Activated naive CD8-positive, alpha-beta T cell treated with anti-CD3 and anti-CD28 coated beads for 36 hours (primary cell): ENCODE data around the gene ADGRF1. TPM values are rescaled to one million over a fixed set of nuclear protein-coding genes. Genes with fewer than 3 reads are reported as not detected.
"Not testable (repeated sequence)": the region's sequence is repeated elsewhere in the genome, so short reads cannot be mapped to it uniquely, and the experiment has no call there.

Source experiments
- DNase-seq: peaks from one replicate; pipeline ENCODE4 v3.0.0; 2021
- H3K27ac Mint-ChIP-seq: one replicate; pipeline ENCODE4 v1.8.0; 2022; ENCODE audit warnings: mild to moderate bottlenecking, moderate library complexity, mixed read lengths
- H3K27me3 Mint-ChIP-seq: one replicate; pipeline ENCODE4 v1.8.0; 2022; ENCODE audit warnings: mild to moderate bottlenecking, mixed read lengths
- H3K36me3 Mint-ChIP-seq: one replicate; pipeline ENCODE4 v1.8.0; 2021; ENCODE audit warnings: mild to moderate bottlenecking, mixed read lengths
- H3K4me1 Mint-ChIP-seq: one replicate; pipeline ENCODE4 v1.8.0; 2021; ENCODE audit warnings: mixed read lengths
- H3K4me3 Mint-ChIP-seq: one replicate; pipeline ENCODE4 v1.8.0; 2022; ENCODE audit warnings: mild to moderate bottlenecking, moderate library complexity, mixed read lengths
- H3K9me3 Mint-ChIP-seq: one replicate; pipeline ENCODE4 v1.8.0; 2022; ENCODE audit warnings: mixed read lengths
- total RNA-seq, 2 experiments: library from RNA; stranded (reverse); gene quantifications; one replicate each; pipeline ENCODE4 v1.2.3, GENCODE V29; 2021

Gene ADGRF1
- total RNA-seq: not detected

DNA sequence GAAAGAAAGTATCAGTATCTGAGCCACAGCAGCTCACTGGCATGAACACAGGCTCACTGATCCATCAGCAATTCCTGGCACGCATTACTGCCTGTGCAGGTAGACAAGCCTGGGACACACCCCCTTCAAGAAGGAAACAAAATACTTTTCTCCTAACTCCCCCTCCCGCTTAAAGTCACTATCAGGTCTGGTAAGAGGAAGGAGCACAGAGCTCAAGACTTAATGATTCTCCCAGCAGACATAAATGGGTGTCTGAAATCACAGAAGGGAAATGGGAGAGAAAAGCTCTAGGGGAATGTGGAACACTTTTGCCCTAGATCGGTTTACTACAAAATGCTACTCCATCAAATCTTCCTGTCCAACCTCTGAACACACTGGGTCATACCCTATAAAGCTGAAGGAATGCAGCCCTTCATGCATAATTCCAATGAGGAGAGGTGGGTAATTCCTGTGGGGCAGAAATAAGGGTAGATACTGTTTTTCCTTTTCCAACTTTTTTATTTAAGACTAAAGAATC, at the start of gene ADGRF1:
ADGRF1 (minus strand) TSS at position 58 of the 517 bp plus-strand sequence. CDS start 13,271 bp downstream, outside the sequence.
- Mint-ChIP-seq H3K36me3 (no peaks in the 10 kb centered on the region), H3K27me3 (peaks cover 24% of the 10 kb centered on the region), H3K27ac (no peak within 1 kb of the TSS), H3K4me1 (no peaks in the 10 kb centered on the region), H3K4me3 (no peak within 1 kb of the TSS), H3K9me3 (no peaks in the 10 kb centered on the region)
- DNase-seq: no peak

DNA sequence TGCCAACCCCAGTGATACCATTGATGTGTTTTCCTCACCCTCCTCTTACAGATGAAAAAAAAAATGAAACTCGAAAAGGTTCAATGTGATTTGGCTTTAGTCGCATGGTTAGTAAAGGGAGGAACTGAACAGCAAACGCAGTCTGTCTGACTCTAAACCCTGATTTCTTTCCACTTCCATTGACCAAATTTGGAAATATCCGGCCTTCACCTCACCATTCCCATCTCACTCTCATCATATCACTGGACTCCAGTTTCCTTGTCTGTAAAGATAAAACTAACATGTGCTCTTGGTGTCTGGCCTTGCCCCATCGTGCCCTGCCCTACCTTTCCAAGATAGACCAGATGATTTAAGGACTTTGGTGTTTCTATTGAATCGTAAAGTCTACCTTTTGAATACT, 48.7 kb upstream of the ADGRF1 start:
- DNase-seq: no peak
- Mint-ChIP-seq H3K27me3 (peaks cover 4% of the 10 kb centered on the region), H3K4me1 (no peaks in the 10 kb centered on the region), H3K9me3 (no peaks in the 10 kb centered on the region), H3K4me3 (no peak overlapping the region), H3K27ac (no peak overlapping the region), H3K36me3 (no peaks in the 10 kb centered on the region)

DNA sequence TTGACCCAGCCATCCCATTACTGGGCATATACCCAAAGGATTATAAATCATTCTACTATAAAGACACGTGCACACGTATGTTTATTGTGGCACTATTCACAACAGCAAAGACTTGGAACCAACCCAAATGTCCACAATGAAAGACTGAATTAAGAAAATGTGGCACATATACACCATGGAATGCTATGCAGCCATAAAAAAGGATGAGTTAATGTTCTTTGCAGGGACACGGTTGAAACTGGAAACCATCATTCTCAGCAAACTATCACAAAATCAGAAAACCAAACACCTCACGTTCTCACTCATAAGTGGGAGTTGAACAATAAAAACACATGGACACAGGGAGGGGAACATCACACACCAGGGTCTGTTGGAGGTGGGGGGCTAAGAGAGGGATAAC, 47.3 kb upstream of the ADGRF1 start:
- not testable (repeated sequence) for H3K27me3 Mint-ChIP-seq, H3K36me3 Mint-ChIP-seq, H3K4me1 Mint-ChIP-seq, H3K4me3 Mint-ChIP-seq, H3K27ac Mint-ChIP-seq, H3K9me3 Mint-ChIP-seq, DNase-seq

DNA sequence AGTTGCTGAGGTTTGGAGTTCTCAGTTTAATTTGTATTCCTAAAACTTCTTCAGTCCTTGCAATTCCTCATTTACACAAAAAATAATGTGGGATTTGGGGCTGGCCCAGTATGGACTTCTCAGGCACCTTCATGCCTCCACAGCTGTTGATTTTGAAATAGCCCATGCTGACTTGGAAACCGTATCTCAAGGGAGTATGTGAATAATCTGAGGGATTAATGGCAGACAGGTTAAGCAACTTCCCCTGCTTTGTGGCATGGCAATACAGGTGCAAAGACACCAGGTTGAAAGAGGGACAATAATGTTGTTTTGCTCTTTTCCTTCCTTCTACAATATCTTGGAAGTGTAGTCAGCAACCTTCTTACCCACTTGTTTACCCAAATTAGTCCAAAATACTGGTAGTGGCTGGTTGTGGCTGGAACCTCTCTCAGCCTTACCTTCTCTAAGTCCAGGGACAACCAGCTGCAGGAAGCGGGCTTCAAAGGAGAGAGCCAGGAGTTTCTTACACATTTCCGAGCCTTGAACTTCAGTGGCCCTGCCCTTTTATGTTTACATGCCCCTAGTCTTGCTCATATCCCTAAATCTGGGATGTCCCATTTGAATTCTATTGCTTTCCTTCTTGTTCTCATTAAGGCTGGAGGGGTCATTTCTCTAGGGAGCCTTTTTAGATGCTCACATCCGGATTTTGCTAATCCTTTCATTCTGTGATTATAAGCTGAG, 44.1 kb upstream of the ADGRF1 start:
- no peak for DNase-seq
- Mint-ChIP-seq H3K27ac (no peak overlapping the region), H3K9me3 (no peaks in the 10 kb centered on the region), H3K4me1 (no peaks in the 10 kb centered on the region), H3K4me3 (no peak overlapping the region), H3K36me3 (no peaks in the 10 kb centered on the region), H3K27me3 (no peaks in the 10 kb centered on the region)

DNA sequence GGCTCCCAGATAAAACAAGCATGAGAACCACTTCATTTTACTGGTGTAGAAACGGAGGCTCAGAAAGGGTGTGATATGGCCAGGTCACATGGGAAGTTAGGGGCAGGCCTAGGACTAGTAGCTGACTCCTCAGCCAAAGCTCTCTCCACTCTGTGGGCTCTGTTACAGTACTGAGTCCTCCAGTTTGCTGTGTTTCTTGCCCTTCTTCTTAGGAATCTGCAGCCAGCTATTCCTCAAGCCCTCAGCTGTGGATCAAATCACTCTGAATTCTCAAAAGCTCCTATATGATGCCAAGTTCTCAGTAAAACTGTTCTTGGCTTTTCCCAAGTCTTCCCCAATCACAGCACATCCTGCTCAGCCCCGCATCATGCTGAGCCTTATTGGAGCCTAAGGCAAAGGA, 42.5 kb upstream of the ADGRF1 start:
- Mint-ChIP-seq H3K4me3 (no peak overlapping the region), H3K27me3 (peaks cover 10% of the 10 kb centered on the region), H3K27ac (no peak overlapping the region), H3K4me1 (no peaks in the 10 kb centered on the region), H3K36me3 (no peaks in the 10 kb centered on the region), H3K9me3 (no peaks in the 10 kb centered on the region)
- DNase-seq: no peak

DNA sequence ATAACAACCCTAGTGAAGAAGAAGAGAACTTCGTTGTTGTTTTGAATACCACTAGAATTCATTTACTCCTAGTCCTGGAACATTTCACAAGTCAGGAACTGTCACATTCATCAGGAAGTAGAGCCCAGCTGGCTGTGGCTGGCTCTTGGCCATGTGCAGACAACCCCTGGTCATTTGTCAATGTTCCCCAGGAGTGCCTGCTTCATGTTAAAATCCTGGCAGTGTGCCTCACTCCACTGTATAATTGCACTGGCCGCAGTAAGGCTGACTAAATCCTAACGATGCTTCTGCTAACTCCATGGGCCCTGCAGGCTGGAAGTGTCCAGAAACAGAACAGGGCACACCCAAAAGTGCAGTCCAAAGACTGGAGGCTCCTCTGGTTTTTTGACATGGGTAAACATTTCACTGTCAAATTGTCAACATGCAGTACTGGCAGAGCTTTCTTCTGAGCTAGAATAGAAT, 41.5 kb upstream of the ADGRF1 start:
- no peak overlapping the region for H3K27ac Mint-ChIP-seq
- DNase-seq: no peak

DNA sequence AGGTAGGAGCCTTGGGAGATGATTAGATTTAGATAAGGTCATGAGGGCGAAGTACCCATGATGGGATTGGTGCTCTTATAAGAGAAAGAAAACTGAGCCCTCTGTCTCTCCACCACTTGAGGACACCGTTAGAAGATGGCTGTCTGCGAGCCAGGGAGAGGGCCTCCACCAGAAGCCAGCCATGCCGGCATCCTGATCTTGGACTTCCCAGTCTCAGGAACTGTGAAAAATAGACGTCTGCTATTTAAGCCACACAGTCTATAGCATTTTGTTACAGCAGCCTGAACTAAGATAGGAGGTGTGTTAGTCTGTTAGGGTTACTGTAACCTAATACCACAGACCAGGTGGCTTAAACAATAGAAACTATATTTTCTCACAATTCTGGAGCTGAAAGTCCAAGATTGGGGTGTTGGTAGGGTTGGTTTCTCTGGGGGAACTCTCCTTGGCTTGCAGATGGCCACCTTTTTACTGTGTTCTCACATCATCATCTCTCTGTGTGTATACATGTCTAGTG, 38.0 kb upstream of the ADGRF1 start:
- Mint-ChIP-seq H3K9me3 (no peaks in the 10 kb centered on the region), H3K27ac (no peak overlapping the region), H3K27me3 (peaks cover 34% of the 10 kb centered on the region), H3K4me3 (no peak overlapping the region), H3K36me3 (no peaks in the 10 kb centered on the region), H3K4me1 (peaks cover 3% of the 10 kb centered on the region)
- no peak for DNase-seq

More for the DNA sequence above, 41.5 kb upstream of the ADGRF1 start:
- peaks cover 14% of the 10 kb centered on the region for H3K27me3 Mint-ChIP-seq
- H3K36me3 Mint-ChIP-seq: no peaks in the 10 kb centered on the region
- no peaks in the 10 kb centered on the region for H3K9me3 Mint-ChIP-seq
- H3K4me1 Mint-ChIP-seq: no peaks in the 10 kb centered on the region
- no peak overlapping the region for H3K4me3 Mint-ChIP-seq

DNA sequence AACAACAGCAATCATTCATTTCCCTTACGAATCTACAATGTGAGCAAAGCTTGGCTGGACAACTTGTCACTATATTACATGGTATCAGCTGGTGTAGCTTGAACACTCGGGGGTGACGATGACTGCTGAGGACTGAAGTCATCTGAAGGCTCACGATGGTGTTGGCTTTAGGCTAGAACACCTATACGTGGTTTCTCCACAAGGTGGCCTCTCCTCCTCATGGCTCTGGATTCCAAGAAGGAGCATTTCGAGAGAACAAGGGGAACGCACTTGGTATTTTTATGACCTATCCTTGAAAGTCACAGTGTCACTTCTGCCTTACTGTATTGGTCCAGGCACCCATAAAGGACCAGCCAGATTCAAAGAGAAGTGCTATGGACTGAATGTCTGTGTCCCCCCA, 37.5 kb upstream of the ADGRF1 start:
- no peak overlapping the region for H3K4me3 Mint-ChIP-seq
- no peak overlapping the region for H3K27ac Mint-ChIP-seq
- no peaks in the 10 kb centered on the region for H3K9me3 Mint-ChIP-seq
- no peak for DNase-seq
- H3K4me1 Mint-ChIP-seq: peaks cover 3% of the 10 kb centered on the region
- H3K36me3 Mint-ChIP-seq: no peaks in the 10 kb centered on the region
- H3K27me3 Mint-ChIP-seq: peaks cover 34% of the 10 kb centered on the region

DNA sequence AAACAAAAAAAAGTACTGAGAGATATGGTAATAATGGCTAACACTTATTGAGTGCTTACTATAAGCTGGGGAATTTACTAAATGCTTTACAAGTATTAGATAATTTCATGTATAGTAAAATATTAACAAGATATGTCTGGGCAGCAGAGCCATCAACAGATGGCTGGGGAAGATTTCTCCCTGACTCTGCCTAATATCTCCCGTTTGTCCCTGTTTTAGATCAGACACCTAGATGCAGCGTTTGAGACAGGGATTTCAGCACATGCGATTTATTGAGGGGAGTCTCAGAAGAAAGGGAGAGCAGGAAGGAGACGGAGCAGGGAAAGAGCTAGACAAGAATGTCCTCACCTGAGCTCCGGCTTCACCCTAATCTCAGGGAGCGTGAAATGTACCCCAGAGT, 36.9 kb upstream of the ADGRF1 start:
- H3K4me1 Mint-ChIP-seq: peaks cover 3% of the 10 kb centered on the region
- DNase-seq: no peak
- no peak overlapping the region for H3K27ac Mint-ChIP-seq
- H3K27me3 Mint-ChIP-seq: peaks cover 34% of the 10 kb centered on the region
- no peaks in the 10 kb centered on the region for H3K36me3 Mint-ChIP-seq
- no peak overlapping the region for H3K4me3 Mint-ChIP-seq
- no peaks in the 10 kb centered on the region for H3K9me3 Mint-ChIP-seq

DNA sequence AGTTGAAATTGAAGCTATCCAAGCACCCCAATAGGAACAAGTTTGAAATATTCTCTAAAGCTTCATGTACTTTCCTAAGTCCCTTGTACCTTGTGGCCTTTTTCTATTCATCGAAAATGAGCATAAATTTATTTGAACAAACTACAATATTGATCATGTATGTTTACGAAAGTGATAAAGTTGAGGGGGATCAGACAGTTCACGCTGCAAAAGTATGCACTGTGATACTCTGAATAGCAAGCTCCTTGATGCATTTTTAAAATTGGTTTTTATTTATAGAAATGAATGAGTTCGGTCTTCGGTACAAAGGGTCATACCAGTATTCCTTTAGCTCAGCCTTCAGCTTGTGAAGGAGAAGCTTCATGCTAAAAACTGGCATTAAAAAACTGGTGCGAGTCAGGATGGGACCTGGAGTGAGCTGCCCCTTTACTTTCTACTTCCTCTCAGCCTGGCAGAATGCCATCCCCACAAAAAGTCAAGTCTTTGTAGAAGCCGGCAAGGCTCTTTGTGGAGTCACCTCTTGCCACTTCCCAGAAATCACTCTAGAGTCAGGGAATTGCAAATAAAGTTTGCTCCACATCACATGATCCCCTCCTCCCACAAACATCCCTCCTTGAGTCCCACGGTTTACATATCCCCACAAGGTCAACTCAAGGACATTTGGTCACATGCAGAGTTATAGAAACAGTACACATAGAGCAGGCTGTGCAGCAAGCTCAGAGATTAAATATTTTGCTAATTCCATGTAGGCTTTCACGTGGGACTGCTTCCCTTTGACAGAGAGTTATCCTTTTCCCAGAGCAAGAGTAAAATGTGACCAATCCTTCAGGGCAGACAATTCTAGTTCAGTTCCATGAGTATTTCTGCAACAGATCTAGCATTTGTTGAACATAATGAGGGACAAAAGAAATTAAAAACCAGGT, 34.6 kb upstream of the ADGRF1 start:
- no peak overlapping the region for H3K27ac Mint-ChIP-seq
- no peak overlapping the region for H3K4me3 Mint-ChIP-seq
- no peaks in the 10 kb centered on the region for H3K36me3 Mint-ChIP-seq
- no peaks in the 10 kb centered on the region for H3K9me3 Mint-ChIP-seq
- no peak for DNase-seq
- H3K4me1 Mint-ChIP-seq: peaks cover 3% of the 10 kb centered on the region
- peaks cover 34% of the 10 kb centered on the region for H3K27me3 Mint-ChIP-seq

DNA sequence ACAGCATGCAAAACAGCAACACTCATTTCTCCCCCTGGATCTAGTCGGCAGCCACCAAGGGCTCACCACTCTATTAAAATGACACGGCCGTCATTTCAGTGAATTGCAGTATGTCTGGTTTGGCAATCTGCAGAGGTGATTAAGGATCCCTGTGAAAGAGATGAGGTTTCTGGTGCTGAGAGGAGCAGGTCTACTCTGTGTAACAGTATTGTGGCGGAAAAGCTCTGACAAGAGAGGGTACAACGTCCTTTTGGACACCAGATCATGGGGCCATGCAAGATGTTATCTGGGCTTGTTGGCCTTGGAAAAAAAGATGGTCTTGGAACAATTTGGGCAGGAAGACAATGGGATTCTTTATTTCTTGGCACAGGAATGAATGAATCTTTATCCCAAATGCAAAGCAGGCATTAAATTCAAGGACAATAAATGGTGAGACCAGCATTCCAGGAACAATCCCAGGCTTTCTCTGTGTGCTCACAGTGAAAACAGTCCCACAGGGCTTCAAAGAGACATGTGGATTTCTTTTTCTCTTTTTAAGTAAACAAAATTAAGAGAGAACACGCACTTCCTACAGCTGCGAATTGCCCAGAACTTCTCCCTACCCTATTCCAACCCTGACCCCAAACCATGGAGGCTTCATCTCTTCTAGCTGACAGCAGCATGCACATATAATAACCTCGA, 33.7 kb upstream of the ADGRF1 start:
- Mint-ChIP-seq H3K27me3 (peaks cover 33% of the 10 kb centered on the region), H3K4me3 (no peak overlapping the region), H3K36me3 (no peaks in the 10 kb centered on the region), H3K9me3 (no peaks in the 10 kb centered on the region), H3K27ac (no peak overlapping the region), H3K4me1 (peaks cover 3% of the 10 kb centered on the region)
- DNase-seq: no peak

DNA sequence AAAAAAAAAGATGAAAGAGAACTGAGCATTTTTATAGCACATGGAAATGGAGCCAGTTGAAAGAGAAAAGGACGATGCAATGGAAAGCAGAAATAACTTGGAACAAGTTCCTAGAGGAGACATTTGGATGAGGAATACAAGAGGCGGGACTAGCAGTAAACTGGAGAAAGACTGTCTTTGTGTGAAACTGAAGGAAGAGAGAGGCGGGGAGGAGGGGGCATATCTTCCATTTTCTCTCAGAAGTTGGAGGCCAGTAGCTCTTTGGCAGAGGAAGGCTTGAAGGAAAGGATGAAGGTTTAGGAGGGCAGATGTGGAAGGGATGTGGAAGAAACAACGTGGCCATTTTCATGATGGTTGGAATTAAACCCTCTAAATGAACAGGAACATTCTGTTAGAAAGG, 33.0 kb upstream of the ADGRF1 start:
- Mint-ChIP-seq H3K27ac (no peak overlapping the region), H3K27me3 (peaks cover 32% of the 10 kb centered on the region), H3K4me1 (peaks cover 3% of the 10 kb centered on the region), H3K36me3 (no peaks in the 10 kb centered on the region), H3K9me3 (no peaks in the 10 kb centered on the region), H3K4me3 (no peak overlapping the region)
- DNase-seq: no peak

DNA sequence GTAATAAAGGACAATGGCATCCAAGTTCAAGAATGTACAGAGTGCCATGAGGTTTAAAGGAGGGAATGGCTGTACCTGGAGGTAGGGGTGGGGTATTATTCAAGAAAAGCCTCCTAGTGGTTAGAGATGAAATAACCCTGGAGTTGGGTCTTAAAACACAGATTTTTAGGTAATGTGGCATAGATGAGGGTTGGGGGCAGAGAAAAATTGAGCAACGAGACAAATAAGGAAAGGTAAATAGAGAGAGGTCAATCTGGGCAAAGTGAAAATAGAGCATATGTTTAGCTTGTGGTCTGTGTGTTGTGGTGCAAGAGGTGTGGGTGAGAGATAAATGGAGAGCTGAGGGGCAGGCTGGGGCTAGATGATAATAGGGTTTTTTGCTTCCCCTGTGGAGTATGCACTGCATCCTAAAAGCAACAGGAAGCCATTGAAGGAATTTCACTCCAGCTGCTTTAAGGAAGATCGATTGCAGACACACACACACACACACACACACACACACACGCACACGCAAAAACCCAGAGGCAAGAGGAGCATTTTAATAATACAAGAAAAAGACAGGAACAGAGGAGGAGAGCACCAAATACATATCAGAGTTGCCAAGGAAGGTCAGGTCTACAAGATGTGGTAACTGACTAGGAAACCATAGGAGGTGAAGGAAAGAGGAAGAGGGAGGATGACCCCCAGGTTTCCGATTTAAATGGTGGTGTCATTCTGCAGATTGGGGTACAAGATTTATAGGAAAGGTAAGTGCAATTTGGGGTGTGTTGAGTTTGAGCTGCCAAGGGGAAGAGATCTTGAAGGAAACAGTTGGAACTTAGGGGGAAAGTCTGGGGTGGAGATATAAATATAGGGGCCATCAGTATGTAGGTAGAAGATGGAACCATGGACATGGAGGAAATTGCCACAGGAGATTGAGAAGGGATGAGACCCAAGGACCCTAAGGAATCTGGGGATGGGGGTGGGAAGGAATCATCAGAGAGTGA, 31.3 kb upstream of the ADGRF1 start:
- H3K27me3 Mint-ChIP-seq: peaks cover 23% of the 10 kb centered on the region
- no peaks in the 10 kb centered on the region for H3K36me3 Mint-ChIP-seq
- no peak for DNase-seq
- peaks cover 3% of the 10 kb centered on the region for H3K4me1 Mint-ChIP-seq
- H3K9me3 Mint-ChIP-seq: no peaks in the 10 kb centered on the region
- no peak overlapping the region for H3K27ac Mint-ChIP-seq
- H3K4me3 Mint-ChIP-seq: no peak overlapping the region

DNA sequence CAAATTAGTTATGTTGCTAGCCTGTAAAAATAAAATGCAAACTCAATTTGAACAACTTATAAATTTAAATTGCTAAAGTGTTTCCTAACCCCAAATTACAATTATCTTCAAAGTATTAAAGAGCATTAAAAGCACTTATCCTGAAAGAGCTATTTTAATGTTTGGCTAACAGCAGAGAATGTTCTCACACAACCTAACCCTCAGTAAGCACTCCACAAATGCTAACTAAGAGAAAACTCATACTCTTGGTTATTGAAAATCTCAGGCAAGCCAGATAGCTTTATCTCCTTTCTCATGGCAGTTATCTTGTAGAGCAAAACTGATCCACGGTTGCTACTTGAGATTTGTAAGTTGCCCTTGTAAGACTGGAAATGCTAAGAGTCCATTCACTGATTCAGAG, 30.5 kb upstream of the ADGRF1 start:
- H3K27ac Mint-ChIP-seq: no peak overlapping the region
- no peaks in the 10 kb centered on the region for H3K36me3 Mint-ChIP-seq
- no peak for DNase-seq
- peaks cover 18% of the 10 kb centered on the region for H3K27me3 Mint-ChIP-seq
- H3K9me3 Mint-ChIP-seq: no peaks in the 10 kb centered on the region
- H3K4me3 Mint-ChIP-seq: no peak overlapping the region
- peaks cover 3% of the 10 kb centered on the region for H3K4me1 Mint-ChIP-seq
